K562 treated with DMSO at 1 percent for 12 hours (cell line): ENCODE data around the gene KLK3. TPM values are rescaled to one million over a fixed set of nuclear protein-coding genes. Genes with fewer than 3 reads are reported as not detected.

Source experiments
- total RNA-seq: library from RNA; unstranded; fragments of 300-600 nt; gene quantifications from 2 replicates; pipeline ENCODE4 v1.2.3, GENCODE V29; 2022; ENCODE audit not compliant: insufficient read depth

The KLK3 gene
- not detected in 2 replicates for total RNA-seq

GRCh38 chr19:50854636-50855410, at the start of gene KLK3:
Gene KLK3, plus strand, starts transcription at chr19:50854915. Its CDS starts 41 bp downstream, at chr19:50854956.

GRCh38 chr19:50823389-50824042, 31.2 kb upstream of the KLK3 start, which contains the start of gene KLK1:
Gene KLK1, minus strand, starts transcription at chr19:50823787. Its CDS starts 39 bp downstream, at chr19:50823748.

GRCh38 chr19:50833117-50833801, 21.5 kb upstream of the KLK3 start, which contains the start of gene KLK15:
Gene KLK15, minus strand, starts transcription at chr19:50833574. Its CDS starts 2,082 bp downstream, at chr19:50831492.

GRCh38 chr19:50873056-50873455, 18.3 kb downstream of the KLK3 start, which contains the start of gene KLK2:
Gene KLK2, plus strand, starts transcription at chr19:50873439. Its CDS starts 35 bp downstream, at chr19:50873474.

Other genes with a start within 250 kb of the KLK3 start
- gene SYT3, start 215.0 kb upstream of the KLK3 start, total RNA-seq: 1.6 and 6.4 TPM in 2 replicates
- 42.4 and 48.8 TPM in 2 replicates for gene C19orf81, start 205.5 kb upstream of the KLK3 start, total RNA-seq
- gene SHANK1, start 135.1 kb upstream of the KLK3 start, total RNA-seq: 1.1 TPM in 1 of 2 replicates, not detected in the other
- 74.7 and 127 TPM in 2 replicates for gene CLEC11A, start 131.6 kb upstream of the KLK3 start, total RNA-seq
- gene GPR32, start 84.5 kb upstream of the KLK3 start, total RNA-seq: not detected in 2 replicates
- not detected in 2 replicates for gene ACP4, start 64.5 kb upstream of the KLK3 start, total RNA-seq
- gene KLK1, start 31.1 kb upstream of the KLK3 start, total RNA-seq: 18.4 and 21.5 TPM in 2 replicates
- gene KLK15, start 21.3 kb upstream of the KLK3 start, total RNA-seq: not detected in 2 replicates
- gene KLK2, start 18.5 kb downstream of the KLK3 start, total RNA-seq: not detected in 2 replicates
- not detected in 2 replicates for gene KLK4, start 56.5 kb downstream of the KLK3 start, total RNA-seq
- gene KLK5, start 98.1 kb downstream of the KLK3 start, total RNA-seq: not detected in 2 replicates
- not detected in 2 replicates for gene KLK6, start 114.7 kb downstream of the KLK3 start, total RNA-seq
- not detected in 2 replicates for gene KLK7, start 129.0 kb downstream of the KLK3 start, total RNA-seq
- not detected in 2 replicates for gene KLK8, start 146.7 kb downstream of the KLK3 start, total RNA-seq
- gene KLK10, start 164.8 kb downstream of the KLK3 start, total RNA-seq: not detected in 2 replicates
- gene KLK11, start 171.7 kb downstream of the KLK3 start, total RNA-seq: not detected in 2 replicates
- not detected in 2 replicates for gene KLK12, start 180.1 kb downstream of the KLK3 start, total RNA-seq
- 1.7 and 2.0 TPM in 2 replicates for gene KLK13, start 210.2 kb downstream of the KLK3 start, total RNA-seq
- gene KLK14, start 228.0 kb downstream of the KLK3 start, total RNA-seq: not detected in 2 replicates